Tibial nerve (tissue), 3 donors: Measurements from ENCODE around the gene BMP8B.

ENCODE experiments used
- CTCF ChIP-seq, 5 experiments: fragments of 200-600 bp in 3 of 5; fragments of 450-650 bp in 2 of 5; sonication (generic) in 3 of 5; IDR thresholded peaks; one replicate each; pipeline ENCODE4 v1.5.1; 2016 to 2019; ENCODE audit warnings: antibody characterized with exemption in 5 of 5, mild to moderate bottlenecking in 3 of 5, moderate library complexity in 2 of 5
- POLR2A ChIP-seq, 2 donors: fragments of 450-650 bp; IDR thresholded peaks; one replicate each; pipeline ENCODE4 v1.6.1; 2017; ENCODE audit warnings: antibody characterized with exemption in 2 of 2, mild to moderate bottlenecking in 2 of 2, moderate library complexity in 2 of 2

GRCh38 chr1:39707506-39707905 is 81.2 kb downstream of the BMP8B start:
- TF ChIP-seq POLR2A (IDR thresholded peaks at IDR 0.05) (no peak), CTCF (IDR thresholded peaks at IDR 0.05) (no peak)
